Measurements from ENCODE around the gene SZT2.
"Not testable (repeated sequence)": the region's sequence is repeated elsewhere in the genome, so short reads cannot be mapped to it uniquely, and the experiment has no call there.

GRCh38 chr1:43400441-43400840, 10.7 kb downstream of the SZT2 start:
- TF ChIP-seq CTCF (IDR thresholded peaks at IDR 0.05; ENCODE audit: low read depth, low read length, poor library complexity, severe bottlenecking); EZH2phosphoT487 (IDR thresholded peaks at IDR 0.05; ENCODE audit: borderline replicate concordance, low read length): not testable (repeated sequence)

Measured in DOHH2 (cell line).